Measurements from ENCODE around the gene FBXO21.

- TF ChIP-seq POLR2A (IDR thresholded peaks at IDR 0.05; ENCODE audit: low read length) = no peak
- TF ChIP-seq GATA1 (IDR thresholded peaks at IDR 0.05; ENCODE audit: low read depth, low read length) = no peak
Observed at GRCh38 chr12:117208811-117209455, 18.7 kb upstream of the FBXO21 start.
